GM12875 (cell line): ENCODE results near the gene RNF222.

Experiments used
- H3K4me3 ChIP-seq: one replicate; pipeline ENCODE4 v1.5.1; 2011; ENCODE audit warnings: low read depth, low read length, control low read depth
- TF ChIP-seq, protein P1 (sequence below): IDR thresholded peaks from 2 replicates; pipeline ENCODE4 v1.5.1; 2011; ENCODE audit warnings: low read depth, mild to moderate bottlenecking, control low read depth, inconsistent platforms, low read length, moderate library complexity, borderline replicate concordance; ENCODE audit not compliant: insufficient read depth

Gene RNF222

GRCh38 chr17:8371786-8372185, 25.8 kb downstream of the RNF222 start:
- H3K4me3 ChIP-seq: no peak overlapping the region

GRCh38 chr17:8369944-8370343, 27.7 kb downstream of the RNF222 start:
- no peak overlapping the region for H3K4me3 ChIP-seq
- TF ChIP-seq, protein P1, sequence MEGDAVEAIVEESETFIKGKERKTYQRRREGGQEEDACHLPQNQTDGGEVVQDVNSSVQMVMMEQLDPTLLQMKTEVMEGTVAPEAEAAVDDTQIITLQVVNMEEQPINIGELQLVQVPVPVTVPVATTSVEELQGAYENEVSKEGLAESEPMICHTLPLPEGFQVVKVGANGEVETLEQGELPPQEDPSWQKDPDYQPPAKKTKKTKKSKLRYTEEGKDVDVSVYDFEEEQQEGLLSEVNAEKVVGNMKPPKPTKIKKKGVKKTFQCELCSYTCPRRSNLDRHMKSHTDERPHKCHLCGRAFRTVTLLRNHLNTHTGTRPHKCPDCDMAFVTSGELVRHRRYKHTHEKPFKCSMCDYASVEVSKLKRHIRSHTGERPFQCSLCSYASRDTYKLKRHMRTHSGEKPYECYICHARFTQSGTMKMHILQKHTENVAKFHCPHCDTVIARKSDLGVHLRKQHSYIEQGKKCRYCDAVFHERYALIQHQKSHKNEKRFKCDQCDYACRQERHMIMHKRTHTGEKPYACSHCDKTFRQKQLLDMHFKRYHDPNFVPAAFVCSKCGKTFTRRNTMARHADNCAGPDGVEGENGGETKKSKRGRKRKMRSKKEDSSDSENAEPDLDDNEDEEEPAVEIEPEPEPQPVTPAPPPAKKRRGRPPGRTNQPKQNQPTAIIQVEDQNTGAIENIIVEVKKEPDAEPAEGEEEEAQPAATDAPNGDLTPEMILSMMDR: no peak

More at GRCh38 chr17:8371786-8372185, 25.8 kb downstream of the RNF222 start:
- TF ChIP-seq, protein P1: no peak

GRCh38 chr17:8368193-8368592, 29.4 kb downstream of the RNF222 start:
- TF ChIP-seq, protein P1: no peak

DNA sequence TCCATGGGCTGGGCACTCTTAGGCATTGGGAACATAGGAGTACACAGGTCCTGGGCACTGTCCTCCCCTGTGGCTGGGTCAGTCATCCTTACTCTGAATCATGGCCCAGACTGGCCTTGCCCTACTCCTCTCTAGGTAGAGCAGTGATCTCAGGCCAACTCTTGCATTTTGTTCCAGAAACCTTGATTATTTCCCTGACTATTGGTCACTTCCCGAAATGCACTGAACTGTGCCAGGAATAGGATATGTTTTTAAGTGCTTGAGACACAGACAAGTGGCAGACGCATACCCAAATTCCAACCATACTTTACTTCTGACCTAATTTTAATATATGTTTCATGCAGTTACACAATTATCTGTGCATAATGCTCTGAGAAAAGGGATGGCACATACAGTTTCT, 31.4 kb downstream of the RNF222 start:
- no peak overlapping the region for H3K4me3 ChIP-seq
- TF ChIP-seq, protein P1: no peak

More at GRCh38 chr17:8368193-8368592, 29.4 kb downstream of the RNF222 start:
- H3K4me3 ChIP-seq: no peak overlapping the region

DNA sequence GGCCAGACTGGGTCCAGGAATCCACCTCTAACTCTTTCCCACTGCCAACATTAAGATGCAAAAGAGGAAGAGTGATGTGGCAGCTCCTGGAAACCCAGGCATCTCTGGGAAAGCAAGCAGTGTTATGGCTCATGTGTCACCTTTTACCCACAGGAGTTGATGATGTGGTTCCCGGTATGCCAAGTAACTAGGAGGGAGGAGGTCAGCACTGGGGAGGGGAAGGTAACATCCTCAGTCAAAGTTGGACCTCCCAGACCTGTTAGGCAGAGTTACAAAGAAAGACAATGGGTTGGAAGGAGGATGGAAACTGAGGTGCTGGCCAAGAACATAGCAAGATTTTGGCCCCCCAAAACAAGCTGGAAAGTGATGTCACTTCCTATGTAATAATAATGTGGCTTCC, 32.5 kb downstream of the RNF222 start:
- TF ChIP-seq, protein P1: no peak
- no peak overlapping the region for H3K4me3 ChIP-seq

DNA sequence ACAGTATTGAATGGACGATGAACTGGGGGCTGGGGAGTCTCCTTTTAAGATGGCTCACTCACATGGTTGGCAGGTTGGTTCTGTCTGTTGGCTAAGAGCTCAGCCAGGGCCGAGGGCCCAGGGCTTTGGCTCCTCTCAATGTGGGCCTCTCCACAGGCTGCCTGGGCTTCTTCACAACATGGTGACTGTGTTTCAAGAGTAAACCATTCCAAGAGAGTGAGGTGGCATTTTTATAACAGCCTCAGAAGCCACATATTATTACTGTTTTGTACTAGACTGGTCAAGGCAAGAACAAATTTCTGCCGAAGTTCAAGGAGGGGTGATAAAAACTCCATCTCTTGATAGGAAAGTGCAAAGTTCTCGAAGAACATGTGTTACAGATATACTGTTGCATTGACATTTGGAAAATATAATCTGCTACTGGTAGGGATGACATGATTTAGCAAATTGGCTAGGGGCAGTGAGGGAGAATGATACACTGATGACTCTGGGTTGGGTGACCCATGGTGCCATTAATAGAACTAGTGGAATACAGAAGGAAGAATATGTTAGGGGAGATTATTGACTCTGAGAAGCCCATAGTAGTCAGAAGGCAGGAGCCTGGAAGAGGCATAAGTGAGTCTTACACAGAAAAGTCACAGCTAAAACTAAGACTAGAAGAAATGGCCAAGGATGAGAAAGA, 34.8 kb downstream of the RNF222 start:
- no peak overlapping the region for H3K4me3 ChIP-seq
- TF ChIP-seq, protein P1: no peak

DNA sequence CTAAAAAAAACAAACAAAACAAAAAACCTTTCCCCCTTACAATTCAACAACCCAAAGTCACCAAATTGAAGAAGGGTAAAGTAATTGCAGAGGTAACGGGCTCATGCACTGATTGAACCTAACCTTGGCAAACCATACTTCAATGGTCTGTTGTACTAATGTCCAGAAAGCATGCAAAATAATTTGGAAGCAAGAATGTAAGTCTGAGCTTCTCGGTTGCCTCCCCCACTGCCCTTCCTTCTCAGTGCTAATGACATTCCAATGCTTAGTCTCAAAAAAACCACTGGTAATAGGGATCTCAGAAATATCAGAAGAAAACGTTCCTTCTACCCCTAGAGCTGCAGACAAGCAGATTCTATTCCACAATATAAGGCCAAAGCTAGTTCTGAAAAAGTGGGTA, 36.9 kb downstream of the RNF222 start:
- TF ChIP-seq, protein P1: no peak
- H3K4me3 ChIP-seq: no peak overlapping the region
